GM23338 (cell line): Measurements from ENCODE around the gene SHCBP1L.

Experiments
- EZH2 ChIP-seq: fragments of 200-600 bp; sonication (generic); IDR thresholded peaks from one replicate; pipeline ENCODE4 v1.8.0; 2017; ENCODE audit warnings: antibody characterized with exemption, mild to moderate bottlenecking, low read depth; ENCODE audit not compliant: unreplicated experiment
- JUNB ChIP-seq: IDR thresholded peaks from one replicate; pipeline ENCODE4 v1.6.1; 2016; ENCODE audit warnings: antibody characterized with exemption; ENCODE audit not compliant: unreplicated experiment
- NANOG ChIP-seq: IDR thresholded peaks from 2 replicates; pipeline ENCODE4 v1.6.1; 2016; ENCODE audit warnings: antibody characterized with exemption, borderline replicate concordance
- STAT1 ChIP-seq: IDR thresholded peaks from one replicate; pipeline ENCODE4 v1.6.1; 2016; ENCODE audit warnings: antibody characterized with exemption; ENCODE audit not compliant: unreplicated experiment
- ZNF114 ChIP-seq: fragments of 250-450 bp; sonication (Bioruptor Pico); IDR thresholded peaks from 2 replicates; pipeline ENCODE4 v1.5.0; 2020; ENCODE audit warnings: mild to moderate bottlenecking, moderate library complexity
- TF ChIP-seq, protein P1 (sequence below), 2 experiments: fragments of 200-600 bp in 1 of 2; sonication (generic) in 1 of 2; conservative IDR thresholded peaks; 2 replicates each; pipeline versions ENCODE4 v1.5.1 to v1.6.1; 2016 to 2017; ENCODE audit warnings: antibody characterized with exemption in 2 of 2, low read depth in 2 of 2, mild to moderate bottlenecking in 2 of 2, moderate library complexity in 1 of 2
- TF ChIP-seq, protein P2 (sequence below): IDR thresholded peaks from 2 replicates; pipeline ENCODE4 v1.6.1; 2016; ENCODE audit warnings: antibody characterized with exemption
- TF ChIP-seq, protein P3 (sequence below): IDR thresholded peaks from one replicate; pipeline ENCODE4 v1.6.1; 2018; ENCODE audit warnings: antibody characterized with exemption; ENCODE audit not compliant: unreplicated experiment

DNA sequence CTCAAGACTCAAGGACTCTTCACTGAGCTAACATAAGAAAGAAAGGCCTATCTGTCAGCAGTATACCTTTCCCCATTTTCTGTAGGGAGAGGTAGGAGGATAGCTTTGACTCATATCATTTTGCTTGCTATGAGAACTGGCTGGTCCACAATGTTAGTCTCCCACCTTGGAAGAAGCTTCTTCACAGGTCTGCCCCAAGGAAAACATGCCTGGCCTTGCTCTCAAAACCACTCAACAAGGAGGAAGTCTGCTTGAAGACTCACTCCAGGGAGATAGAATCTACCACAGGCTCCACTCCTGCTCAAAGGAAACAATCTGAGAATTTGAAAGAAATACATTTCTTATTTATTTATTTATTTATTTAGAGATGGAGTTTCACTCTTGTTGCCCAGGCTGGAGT is 40.8 kb upstream of the SHCBP1L start:
- TF ChIP-seq, protein P1, sequence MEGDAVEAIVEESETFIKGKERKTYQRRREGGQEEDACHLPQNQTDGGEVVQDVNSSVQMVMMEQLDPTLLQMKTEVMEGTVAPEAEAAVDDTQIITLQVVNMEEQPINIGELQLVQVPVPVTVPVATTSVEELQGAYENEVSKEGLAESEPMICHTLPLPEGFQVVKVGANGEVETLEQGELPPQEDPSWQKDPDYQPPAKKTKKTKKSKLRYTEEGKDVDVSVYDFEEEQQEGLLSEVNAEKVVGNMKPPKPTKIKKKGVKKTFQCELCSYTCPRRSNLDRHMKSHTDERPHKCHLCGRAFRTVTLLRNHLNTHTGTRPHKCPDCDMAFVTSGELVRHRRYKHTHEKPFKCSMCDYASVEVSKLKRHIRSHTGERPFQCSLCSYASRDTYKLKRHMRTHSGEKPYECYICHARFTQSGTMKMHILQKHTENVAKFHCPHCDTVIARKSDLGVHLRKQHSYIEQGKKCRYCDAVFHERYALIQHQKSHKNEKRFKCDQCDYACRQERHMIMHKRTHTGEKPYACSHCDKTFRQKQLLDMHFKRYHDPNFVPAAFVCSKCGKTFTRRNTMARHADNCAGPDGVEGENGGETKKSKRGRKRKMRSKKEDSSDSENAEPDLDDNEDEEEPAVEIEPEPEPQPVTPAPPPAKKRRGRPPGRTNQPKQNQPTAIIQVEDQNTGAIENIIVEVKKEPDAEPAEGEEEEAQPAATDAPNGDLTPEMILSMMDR (conservative IDR thresholded peaks at IDR 0.05; ENCODE audit: low read depth in 2 of 2): no peak
- TF ChIP-seq ZNF114 (CRISPR knock-in tag) (no peak), NANOG (no peak), STAT1 (no peak), JUNB (no peak), EZH2 (no peak)
- TF ChIP-seq, protein P2, sequence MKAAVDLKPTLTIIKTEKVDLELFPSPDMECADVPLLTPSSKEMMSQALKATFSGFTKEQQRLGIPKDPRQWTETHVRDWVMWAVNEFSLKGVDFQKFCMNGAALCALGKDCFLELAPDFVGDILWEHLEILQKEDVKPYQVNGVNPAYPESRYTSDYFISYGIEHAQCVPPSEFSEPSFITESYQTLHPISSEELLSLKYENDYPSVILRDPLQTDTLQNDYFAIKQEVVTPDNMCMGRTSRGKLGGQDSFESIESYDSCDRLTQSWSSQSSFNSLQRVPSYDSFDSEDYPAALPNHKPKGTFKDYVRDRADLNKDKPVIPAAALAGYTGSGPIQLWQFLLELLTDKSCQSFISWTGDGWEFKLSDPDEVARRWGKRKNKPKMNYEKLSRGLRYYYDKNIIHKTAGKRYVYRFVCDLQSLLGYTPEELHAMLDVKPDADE: no peak
- TF ChIP-seq, protein P3, sequence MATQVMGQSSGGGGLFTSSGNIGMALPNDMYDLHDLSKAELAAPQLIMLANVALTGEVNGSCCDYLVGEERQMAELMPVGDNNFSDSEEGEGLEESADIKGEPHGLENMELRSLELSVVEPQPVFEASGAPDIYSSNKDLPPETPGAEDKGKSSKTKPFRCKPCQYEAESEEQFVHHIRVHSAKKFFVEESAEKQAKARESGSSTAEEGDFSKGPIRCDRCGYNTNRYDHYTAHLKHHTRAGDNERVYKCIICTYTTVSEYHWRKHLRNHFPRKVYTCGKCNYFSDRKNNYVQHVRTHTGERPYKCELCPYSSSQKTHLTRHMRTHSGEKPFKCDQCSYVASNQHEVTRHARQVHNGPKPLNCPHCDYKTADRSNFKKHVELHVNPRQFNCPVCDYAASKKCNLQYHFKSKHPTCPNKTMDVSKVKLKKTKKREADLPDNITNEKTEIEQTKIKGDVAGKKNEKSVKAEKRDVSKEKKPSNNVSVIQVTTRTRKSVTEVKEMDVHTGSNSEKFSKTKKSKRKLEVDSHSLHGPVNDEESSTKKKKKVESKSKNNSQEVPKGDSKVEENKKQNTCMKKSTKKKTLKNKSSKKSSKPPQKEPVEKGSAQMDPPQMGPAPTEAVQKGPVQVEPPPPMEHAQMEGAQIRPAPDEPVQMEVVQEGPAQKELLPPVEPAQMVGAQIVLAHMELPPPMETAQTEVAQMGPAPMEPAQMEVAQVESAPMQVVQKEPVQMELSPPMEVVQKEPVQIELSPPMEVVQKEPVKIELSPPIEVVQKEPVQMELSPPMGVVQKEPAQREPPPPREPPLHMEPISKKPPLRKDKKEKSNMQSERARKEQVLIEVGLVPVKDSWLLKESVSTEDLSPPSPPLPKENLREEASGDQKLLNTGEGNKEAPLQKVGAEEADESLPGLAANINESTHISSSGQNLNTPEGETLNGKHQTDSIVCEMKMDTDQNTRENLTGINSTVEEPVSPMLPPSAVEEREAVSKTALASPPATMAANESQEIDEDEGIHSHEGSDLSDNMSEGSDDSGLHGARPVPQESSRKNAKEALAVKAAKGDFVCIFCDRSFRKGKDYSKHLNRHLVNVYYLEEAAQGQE: no peak
